GM18909 (cell line): ENCODE data around the gene ACTC1.

Experiments
- ATAC-seq: cut with Tn5 transposase; IDR thresholded peaks from one replicate; pipeline ENCODE4 v1.9.1; 2021; ENCODE audit warnings: mild to moderate bottlenecking; ENCODE audit not compliant: unreplicated experiment, poor library complexity

Gene ACTC1

GRCh38 chr15:34802803-34803750, 7.7 kb upstream of the ACTC1 start:
- no peak for ATAC-seq

GRCh38 chr15:34802371-34802770, 7.0 kb upstream of the ACTC1 start:
- no peak for ATAC-seq

GRCh38 chr15:34799149-34800101, 4.1 kb upstream of the ACTC1 start:
- no peak for ATAC-seq

GRCh38 chr15:34796847-34797435, 1.6 kb upstream of the ACTC1 start:
- ATAC-seq = no peak

- no peak for ATAC-seq
Measured at GRCh38 chr15:34794590-34795206, 651 bp downstream of the ACTC1 start.

- no peak for ATAC-seq
Measured at GRCh38 chr15:34793901-34794300, 1.4 kb downstream of the ACTC1 start.

GRCh38 chr15:34793071-34793470, 2.3 kb downstream of the ACTC1 start:
- no peak for ATAC-seq

- ATAC-seq = no peak
Measured at GRCh38 chr15:34791701-34792100, 3.6 kb downstream of the ACTC1 start.

GRCh38 chr15:34790121-34790520, 5.2 kb downstream of the ACTC1 start:
- ATAC-seq = no peak

- no peak for ATAC-seq
Measured at GRCh38 chr15:34789326-34789725, 6.0 kb downstream of the ACTC1 start.

- no peak for ATAC-seq
Measured at GRCh38 chr15:34786206-34786605, 9.1 kb downstream of the ACTC1 start.

- ATAC-seq = no peak
Measured at GRCh38 chr15:34783991-34784390, 11.4 kb downstream of the ACTC1 start.

GRCh38 chr15:34783431-34783830, 11.9 kb downstream of the ACTC1 start:
- ATAC-seq = no peak

- no peak for ATAC-seq
Measured at GRCh38 chr15:34782901-34783300, 12.4 kb downstream of the ACTC1 start.

GRCh38 chr15:34780725-34781124, 14.6 kb downstream of the ACTC1 start:
- ATAC-seq = no peak

GRCh38 chr15:34776606-34777105, 18.7 kb downstream of the ACTC1 start:
- ATAC-seq = no peak

GRCh38 chr15:34773917-34774316, 21.4 kb downstream of the ACTC1 start:
- ATAC-seq = no peak

- no peak for ATAC-seq
Measured at GRCh38 chr15:34773013-34773412, 22.3 kb downstream of the ACTC1 start.

GRCh38 chr15:34772312-34772711, 23.0 kb downstream of the ACTC1 start:
- ATAC-seq = no peak

GRCh38 chr15:34769711-34770110, 25.6 kb downstream of the ACTC1 start:
- ATAC-seq = no peak
